ENCODE data around the gene C3. TPM values are rescaled to one million over a fixed set of nuclear protein-coding genes. Genes with fewer than 3 reads are reported as not detected.
A peak's percentile ranks its signal among the peaks of the same experiment; 100 is the strongest.

The C3 gene
- total and polyA plus RNA-seq, 2 of the 13 experiments (the other 11 are each of a cell fraction or from before 2014, with no cell fraction given) = 1,455 to 6,272 TPM

GRCh38 chr19:6718741-6719539 is 1.5 kb downstream of the C3 start (continued):
- no peak for TF ChIP-seq RERE (CRISPR knock-in tag; IDR thresholded peaks at IDR 0.05; ENCODE audit: low read depth)
- no peak for TF ChIP-seq DDIT3 (CRISPR knock-in tag; IDR thresholded peaks at IDR 0.05)
- TF ChIP-seq NFYC (CRISPR knock-in tag; IDR thresholded peaks at IDR 0.05) = no peak
- no peak for TF ChIP-seq ZNF33B (CRISPR knock-in tag; IDR thresholded peaks at IDR 0.05)
- 0 out of 2 replicates have a peak, but pooled peaks have one; percentile 28 for TF ChIP-seq ZGPAT (CRISPR knock-in tag; IDR thresholded peaks at IDR 0.05)
- TF ChIP-seq ZNF136 (CRISPR knock-in tag; IDR thresholded peaks at IDR 0.05; ENCODE audit: low read depth) = no peak
- 0 out of 2 replicates have a peak, but pooled peaks have one; percentile 53 for TF ChIP-seq POGK (CRISPR knock-in tag; conservative IDR thresholded peaks at IDR 0.05)
- TF ChIP-seq KDM5A (IDR thresholded peaks at IDR 0.05; ENCODE audit: borderline replicate concordance, low read length) = no peak
- no peak for TF ChIP-seq ATF6 (CRISPR knock-in tag; conservative IDR thresholded peaks at IDR 0.05)
- TF ChIP-seq ZNF7 (CRISPR knock-in tag; IDR thresholded peaks at IDR 0.05) = no peak
- TF ChIP-seq RXRA (CRISPR knock-in tag; IDR thresholded peaks at IDR 0.05) = peak; percentile 61
- TF ChIP-seq NBN (conservative IDR thresholded peaks at IDR 0.05) = no peak
- no peak for TF ChIP-seq U2AF2 (IDR thresholded peaks at IDR 0.05; ENCODE audit: low read depth, low read length)
- TF ChIP-seq HHEX (CRISPR knock-in tag; IDR thresholded peaks at IDR 0.05) = no peak
- TF ChIP-seq ZSCAN25 (CRISPR knock-in tag; IDR thresholded peaks at IDR 0.05) = no peak
- no peak for TF ChIP-seq TMF1 (CRISPR knock-in tag; IDR thresholded peaks at IDR 0.05; ENCODE audit: low read depth)
- TF ChIP-seq SIX4 (CRISPR knock-in tag; IDR thresholded peaks at IDR 0.05) = no peak
- no peak for TF ChIP-seq CHD2 (IDR thresholded peaks at IDR 0.05; ENCODE audit: low read depth, low read length)
- no peak for TF ChIP-seq ZSCAN30 (CRISPR knock-in tag; IDR thresholded peaks at IDR 0.05)
